Fibroblast of skin of scalp (primary cell): Measurements from ENCODE around the gene GLUD1. TPM values are rescaled to one million over a fixed set of nuclear protein-coding genes. Genes with fewer than 3 reads are reported as not detected.
A peak's percentile ranks its signal among the peaks of the same experiment; 100 is the strongest.
"Not testable (repeated sequence)": the region's sequence is repeated elsewhere in the genome, so short reads cannot be mapped to it uniquely, and the experiment has no call there.

Source experiments
- DNase-seq: peaks from one replicate; pipeline ENCODE4 v3.0.0-alpha.2; 2013
- polyA plus RNA-seq, 2 experiments: library from polyadenylated mRNA; unstranded; fragments of 120-200 nt; gene quantifications; one replicate each; pipeline ENCODE4 v1.2.1, GENCODE V29; 2013; ENCODE audit not compliant: insufficient read length in 2 of 2

GLUD1 gene
- polyA plus RNA-seq (2013, experiment 1 of 2; ENCODE audit: insufficient read length) = 68.7 TPM
- polyA plus RNA-seq (2013, experiment 2 of 2; ENCODE audit: insufficient read length) = 73.0 TPM

DNA sequence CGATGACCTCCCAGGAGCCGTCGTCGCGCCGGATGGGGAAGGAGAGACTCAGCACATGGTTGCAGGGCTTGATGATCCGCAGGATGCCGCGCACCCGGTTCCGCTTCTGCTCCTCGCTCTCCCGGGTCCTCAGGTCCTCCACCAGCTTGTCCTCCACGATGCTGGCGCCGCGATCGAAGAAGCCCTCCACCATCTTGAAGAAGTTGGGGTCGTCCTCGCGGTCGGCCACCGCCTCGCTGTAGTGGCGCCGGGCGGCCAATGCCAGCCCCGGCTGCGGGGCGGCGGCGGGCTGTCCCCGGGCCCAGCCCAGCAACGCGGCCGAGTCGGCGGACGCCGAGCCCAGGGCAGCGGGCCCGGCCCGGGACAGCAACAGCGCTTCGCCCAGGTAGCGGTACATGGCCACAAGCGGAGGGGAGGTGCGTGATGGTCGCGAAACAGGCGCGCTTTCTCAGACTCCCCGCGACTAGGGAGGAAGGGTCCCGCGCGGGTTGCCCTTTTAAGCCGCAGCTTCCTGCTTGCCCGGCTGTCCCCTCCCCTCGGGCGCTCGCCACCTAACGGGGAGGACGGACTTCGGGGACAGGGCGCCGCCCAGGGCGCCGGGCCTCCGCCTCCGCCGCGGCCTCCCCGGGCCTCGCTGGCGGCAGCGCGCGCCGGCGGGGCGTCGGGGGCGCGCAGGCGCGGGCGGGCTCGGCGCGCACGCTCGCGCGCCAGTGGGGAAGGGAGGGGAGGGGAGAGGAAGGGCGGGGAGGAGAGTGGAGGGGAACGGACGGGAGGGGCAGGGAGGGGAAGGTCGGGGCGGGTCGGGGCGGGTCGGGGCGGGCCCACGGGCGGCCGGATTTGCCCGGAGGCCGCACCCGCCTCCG lies at the start of gene GLUD1, which contains the start of gene SHLD2:
Gene GLUD1 (minus strand): TSS at position 471 of the 863 bp plus-strand sequence. CDS start 74 bp downstream, at position 397.
Gene SHLD2 (plus strand): TSS at position 834 of the 863 bp plus-strand sequence. CDS start 56,149 bp downstream, outside the sequence.
- DNase-seq = peak; percentile 94

DNA sequence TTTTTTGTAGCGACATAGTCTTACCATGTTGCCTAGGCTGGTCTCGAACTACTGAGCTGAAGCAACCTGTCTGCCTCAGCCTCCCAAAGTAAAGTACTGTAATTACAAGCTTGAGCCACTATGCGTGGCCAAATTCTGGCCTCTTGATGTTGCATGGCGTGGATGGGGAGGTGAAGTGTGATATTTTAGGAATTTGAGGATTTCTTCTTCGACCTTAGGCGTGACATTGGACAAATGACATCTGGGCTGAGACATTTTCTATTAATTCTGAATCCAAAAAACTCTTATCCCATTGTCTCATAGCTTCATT lies 48.4 kb upstream of the GLUD1 start:
- DNase-seq = not testable (repeated sequence)

DNA sequence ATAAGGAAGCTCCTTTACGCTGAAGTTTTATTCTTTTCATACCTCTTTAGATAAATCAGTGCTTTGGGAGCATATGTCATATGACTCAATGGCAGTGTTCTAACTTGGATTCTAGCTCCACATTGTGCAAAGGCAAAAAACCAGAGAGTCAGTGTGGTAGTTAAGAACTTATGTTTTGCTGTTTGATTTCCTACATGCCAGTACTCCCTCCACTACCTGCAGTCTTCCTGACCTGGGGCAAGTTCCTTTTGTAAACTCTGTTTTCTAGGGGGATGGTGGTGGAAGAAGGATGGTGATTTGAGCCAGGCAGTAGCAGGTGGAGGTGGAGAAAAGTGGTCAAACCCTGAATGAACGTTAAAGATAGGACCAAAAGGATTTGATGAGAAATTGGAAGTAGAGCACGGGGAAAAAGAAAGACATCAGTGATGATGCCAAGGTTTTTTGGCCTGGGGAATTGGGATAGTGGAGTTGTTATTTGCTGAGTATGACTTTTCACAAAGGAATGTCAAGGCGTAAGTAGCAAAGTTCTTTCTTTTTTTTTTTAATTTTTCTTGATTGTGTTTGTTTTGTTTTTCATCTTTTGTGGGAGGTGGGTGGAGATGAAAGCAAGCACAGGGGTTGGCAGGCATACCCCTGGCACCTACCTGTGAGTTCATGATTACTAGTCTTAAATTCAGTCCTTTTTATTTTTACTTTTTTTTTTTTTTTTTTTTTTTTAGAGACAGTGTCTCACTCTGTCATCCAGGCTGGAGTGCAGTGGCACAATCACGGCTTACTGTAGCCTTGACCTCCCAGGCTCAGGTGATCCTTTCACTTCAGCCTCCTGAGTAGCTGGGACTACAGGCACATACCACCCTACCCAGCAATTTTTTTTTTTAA lies 47.8 kb upstream of the GLUD1 start:
- peak; percentile 45 for DNase-seq

DNA sequence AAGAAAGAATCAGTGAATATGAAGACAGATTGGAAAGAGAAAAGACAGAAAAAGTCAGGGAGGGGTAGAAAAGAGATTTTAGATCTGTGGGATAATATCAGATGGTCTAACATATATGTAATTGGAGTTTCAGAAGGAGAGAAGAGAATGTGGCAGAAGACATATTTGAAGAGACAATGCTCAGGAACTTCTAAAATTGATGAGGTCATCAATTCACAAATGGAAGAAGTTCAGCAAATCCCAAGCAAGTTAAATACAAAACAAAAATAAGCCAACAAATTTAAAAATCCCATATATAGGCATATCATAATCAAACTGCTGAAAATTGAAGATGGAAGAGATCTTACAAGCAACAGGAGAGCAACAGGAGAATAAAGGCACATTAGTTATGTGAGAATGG lies 42.8 kb upstream of the GLUD1 start:
- DNase-seq = not testable (repeated sequence)

DNA sequence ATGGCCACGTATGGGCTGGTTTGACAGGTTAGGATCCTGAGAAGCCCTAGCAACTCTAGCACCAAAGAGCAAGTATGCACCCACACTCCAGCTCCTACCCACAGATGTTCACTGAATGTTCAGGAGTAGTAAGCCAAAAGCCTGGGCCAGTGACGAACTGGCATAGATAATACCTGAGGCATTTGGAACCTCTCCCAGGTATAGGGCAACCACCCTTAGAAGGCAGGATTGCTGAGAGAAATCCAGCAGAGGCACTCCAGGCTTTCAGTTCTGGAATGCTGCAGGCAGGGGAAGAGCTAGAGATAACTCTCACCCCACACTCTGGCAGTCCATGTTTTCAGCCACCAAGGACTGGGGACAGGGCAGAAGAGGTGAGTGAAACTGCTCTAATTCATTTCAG lies 39.8 kb upstream of the GLUD1 start:
- DNase-seq = not testable (repeated sequence)

DNA sequence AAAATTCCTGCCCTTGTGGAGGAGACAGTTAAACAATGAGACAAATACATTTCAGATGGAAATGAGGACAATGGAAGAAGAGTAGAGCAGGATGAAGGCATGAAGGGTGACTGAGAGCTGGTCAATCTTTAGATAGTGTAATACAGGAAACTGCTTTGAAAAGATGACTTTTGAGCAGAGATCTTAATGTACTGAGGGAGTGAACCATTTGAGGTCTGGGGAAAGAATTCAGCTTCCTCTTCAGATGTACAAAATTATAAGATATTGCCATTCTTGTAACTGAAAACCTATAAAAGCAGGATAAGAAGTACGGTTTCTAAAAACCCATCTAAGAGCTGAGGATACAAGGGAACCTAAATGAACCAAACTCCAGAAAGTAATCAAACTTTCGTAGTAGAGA lies 39.3 kb upstream of the GLUD1 start:
- DNase-seq = not testable (repeated sequence)

DNA sequence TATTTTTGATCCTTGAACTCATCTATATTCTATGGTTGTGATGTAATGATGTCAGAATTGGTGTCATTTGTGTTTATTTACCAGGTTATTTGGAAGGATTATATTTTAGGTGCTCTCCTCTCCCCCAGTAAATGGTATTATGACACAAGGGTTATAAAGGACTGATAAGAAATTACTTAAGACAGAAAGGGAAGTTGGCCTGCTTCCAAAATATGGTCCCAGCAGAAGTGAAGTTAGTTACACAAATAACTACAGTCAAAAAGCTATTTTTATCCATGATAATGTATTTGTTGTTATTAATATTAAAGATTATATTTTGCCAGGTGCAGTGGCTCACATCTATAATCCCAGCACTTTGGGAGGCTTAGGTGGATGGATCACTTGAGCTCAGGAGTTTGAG lies 37.5 kb upstream of the GLUD1 start:
- not testable (repeated sequence) for DNase-seq

DNA sequence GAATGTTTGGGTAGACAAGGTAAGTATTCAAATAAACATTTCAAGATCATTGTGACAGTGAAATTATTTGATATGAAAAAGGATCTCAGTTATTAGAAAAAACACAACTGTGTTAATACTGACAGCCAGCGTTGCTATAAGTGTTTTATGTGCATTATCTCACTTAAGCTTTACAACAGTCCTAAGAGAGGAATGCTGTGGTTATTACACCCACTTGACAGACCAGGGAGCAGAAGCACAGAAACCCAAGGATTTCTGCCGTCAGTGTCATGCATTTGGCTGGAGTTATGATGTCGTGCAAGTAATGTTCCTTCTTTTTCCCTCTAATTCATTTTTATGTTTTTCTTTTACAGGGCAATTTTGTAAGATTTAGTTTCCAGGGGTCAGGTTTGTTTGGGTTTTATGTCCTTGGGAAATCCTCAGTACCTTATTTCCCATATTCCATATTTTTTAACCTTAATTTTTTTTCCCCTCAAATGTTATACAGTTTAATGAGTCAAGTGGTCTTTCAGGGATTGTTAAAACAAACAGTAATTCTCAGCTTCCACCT lies 33.0 kb upstream of the GLUD1 start:
- DNase-seq = not testable (repeated sequence)

DNA sequence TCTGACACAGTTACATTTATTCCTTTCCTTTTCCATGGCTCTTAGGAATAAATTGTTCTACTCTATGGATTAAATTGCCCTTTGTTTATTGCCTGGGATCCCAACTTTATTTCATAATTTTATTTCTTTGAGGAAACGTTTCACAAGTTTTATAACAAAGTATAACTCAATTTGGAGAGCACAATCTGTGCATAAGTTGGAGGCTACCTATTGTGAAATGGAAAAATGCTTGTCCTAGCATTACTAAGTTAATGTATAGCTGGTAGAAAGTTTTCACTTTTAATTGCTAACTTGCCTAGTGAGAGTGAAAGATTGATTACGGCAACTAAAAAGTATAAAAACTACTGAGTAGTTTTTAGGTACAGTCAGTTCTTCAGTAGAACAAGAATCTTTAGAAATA lies 32.4 kb upstream of the GLUD1 start:
- not testable (repeated sequence) for DNase-seq

DNA sequence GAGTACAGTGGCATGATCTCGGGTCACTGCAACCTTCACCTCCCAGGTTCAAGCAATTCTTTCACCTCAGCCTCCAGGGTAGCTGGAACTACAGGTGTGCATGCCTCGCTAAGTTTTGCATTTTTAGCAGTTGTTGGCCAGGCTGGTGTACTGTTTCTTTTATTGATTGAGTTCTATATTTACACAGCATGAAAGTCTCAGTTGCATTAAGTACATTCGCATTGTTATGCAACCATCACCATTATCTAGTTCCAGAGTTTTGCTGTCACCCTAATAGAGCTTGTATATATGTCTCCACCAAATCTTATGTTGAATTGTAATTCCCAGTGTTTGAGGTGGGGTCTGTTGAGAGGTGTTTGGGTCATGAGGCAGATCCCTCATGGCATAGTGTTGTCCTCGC lies 28.7 kb upstream of the GLUD1 start:
- not testable (repeated sequence) for DNase-seq

DNA sequence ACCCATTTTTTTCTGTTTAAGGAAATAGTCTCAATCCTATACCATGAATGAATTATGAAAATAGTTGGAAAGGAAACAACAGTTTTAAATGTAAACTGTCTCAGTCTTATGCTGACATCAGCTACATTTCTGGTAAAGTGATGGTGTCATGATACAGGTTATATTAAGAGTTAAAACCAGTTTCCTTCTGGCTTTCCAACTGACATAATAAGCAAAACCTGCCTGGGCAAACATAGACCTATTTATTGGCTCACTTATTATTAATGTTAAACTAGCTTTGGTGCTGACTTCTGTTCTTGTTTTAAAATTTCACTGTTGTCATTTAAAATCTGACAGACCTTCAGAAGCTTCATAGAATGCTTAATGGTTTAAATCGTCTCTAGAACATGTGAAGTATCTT lies 24.4 kb upstream of the GLUD1 start:
- DNase-seq = not testable (repeated sequence)

DNA sequence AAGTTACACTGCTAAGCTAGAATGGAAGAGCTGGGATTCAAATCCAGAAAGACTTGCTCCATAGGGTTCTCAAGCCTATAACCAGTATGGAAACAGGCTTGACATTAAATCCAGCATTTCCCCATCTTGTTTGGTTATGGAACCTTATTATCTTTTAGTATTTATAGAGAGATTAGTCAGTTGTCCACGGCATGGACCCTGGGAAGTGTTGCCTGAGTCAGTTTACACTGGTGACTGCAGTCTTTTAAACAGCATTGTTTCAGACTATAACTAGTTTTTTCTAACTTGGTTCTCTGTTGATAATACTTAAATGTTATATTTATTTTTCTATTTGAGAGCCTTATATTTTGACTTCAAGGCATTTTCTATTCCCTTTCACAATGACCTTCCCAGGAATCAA lies 23.5 kb upstream of the GLUD1 start:
- not testable (repeated sequence) for DNase-seq

DNA sequence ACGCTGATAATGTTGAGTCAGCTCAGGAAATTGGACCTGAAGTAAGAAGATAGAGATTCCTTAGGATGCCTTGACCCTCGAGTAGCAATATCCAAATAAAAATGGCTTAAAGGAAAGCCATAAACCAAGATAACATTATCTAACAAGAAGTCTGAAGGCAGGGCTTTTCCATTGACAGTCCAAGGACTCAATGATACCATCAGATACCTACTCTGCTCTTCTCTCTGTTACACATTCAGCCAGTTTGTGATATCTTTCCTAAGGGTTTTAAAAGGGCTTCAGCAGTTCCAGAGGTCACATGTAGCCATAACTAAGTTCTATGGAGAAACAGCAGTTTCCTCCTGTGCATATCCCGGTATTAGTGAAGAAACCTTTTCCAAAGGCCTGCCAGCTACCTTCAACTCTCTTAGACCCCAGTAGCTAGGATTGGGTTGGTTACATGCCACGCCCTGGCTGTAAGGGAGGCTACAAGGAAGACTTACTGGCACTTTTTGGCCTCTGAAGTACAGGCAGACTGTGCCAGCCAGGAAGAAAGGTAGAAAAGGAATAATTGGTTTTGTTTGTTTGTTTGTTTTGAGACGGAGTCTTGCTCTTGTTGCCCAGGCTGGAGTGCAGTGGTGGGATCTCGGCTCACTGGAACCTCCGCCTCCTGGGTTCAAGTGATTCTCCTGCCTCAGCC lies 10.9 kb upstream of the GLUD1 start:
- no peak for DNase-seq

DNA sequence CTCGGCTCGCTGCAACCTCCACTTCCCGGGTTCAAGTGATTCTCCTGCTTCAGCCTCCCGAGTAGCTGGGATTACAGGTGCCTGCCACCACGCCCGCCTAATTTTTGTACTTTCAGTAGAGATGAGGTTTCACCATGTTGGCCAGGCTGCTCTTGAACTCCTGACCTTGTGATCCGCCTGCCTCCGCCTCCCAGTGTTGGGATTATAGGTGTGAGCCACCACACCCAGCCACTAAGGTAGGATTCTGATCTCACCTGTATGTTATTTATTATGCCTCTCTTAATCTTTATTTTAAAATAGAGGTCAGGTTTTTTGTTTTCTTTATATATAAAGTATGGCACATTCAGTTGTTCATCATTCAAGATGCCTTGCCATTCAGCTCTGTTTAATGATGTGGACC lies 10.1 kb upstream of the GLUD1 start:
- DNase-seq = not testable (repeated sequence)

DNA sequence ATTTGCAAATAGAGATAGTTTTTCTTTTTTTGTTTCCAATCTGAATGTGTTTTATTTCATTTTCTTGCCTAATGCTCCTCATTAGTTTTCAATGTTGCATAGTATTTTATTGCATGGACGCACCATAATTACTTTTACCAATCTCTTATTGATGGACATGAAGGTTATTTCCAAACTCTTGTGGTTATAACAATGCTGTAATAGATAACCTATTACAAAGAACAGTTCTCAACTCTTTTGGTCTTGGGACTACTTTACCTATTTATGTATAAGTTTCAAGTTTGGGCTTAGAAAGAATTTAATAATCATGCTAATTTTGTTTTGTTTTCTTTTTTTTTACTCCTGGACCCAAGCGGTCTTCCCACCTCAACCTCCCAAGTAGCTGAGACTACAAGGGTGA lies 7.4 kb upstream of the GLUD1 start:
- DNase-seq = no peak

DNA sequence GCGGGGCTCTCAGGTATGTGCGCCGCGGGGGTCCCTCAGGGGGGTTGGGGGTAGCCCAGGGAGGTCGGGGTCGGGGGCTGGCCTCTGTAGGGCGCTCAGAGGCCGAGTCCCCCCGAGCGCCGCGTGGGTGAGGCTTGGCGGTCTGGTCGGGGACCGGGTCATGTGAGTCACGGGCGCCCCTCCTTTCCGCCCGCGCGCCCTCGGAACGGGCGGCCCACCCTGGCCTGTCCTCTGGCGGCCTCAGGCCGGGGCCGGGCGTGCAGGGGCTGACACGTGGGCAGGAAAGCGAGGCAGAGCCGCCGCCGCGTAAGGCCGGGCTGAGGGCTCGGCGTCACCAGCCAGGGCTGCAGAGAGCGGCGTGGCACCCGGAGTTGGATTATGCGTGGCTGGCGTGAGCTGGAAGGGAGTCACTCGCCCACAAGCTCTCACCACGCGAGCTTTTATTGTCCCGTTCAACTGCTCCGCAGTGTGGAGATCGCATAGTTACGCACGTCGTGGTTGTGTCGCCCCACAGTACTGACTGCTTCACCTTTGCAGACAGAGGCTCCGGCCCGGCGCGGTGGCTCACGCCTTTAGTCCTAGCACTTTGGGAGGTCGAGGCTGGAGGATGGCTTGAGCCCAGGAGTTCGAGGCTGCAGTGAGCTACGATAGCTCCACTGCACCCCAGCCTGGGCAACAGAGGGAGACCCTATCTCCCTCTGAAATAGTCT lies 748 bp upstream of the GLUD1 start:
- peak; percentile 84 for DNase-seq

DNA sequence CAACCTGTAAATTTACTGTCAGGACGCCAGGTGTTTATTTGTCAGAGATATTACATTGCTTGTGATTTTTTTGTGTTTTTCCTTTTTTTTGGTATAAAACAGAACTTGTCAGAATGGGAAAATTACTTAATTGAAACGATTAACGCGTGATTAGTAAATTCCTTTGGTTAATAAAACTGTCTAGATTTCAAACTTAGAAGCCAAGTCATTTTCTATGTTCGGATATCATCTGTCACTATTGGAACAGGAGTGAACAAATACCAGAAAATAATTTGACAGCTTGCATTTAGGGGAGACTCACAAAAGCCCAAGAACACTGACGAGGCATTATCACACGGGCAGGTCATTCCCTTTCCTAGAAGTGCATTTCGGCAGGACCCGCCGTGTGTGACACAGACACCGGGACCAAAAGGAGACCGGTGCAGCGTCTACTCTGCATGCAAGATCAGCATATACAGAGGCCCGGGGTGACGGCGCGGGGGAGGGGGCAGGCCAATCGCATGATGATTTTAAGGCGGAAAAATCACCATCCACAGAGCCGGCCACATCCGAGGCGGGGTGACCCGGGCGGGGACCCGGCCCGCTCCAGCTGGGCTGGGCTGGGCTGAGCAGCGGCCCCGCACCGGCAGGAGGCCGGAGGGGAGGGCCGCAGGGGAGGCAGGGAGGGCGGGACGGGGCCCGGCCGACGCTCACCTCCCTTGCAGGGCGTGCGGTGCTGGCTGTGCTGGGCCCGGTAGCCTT lies 841 bp downstream of the GLUD1 start:
- peak; percentile 36 for DNase-seq

DNA sequence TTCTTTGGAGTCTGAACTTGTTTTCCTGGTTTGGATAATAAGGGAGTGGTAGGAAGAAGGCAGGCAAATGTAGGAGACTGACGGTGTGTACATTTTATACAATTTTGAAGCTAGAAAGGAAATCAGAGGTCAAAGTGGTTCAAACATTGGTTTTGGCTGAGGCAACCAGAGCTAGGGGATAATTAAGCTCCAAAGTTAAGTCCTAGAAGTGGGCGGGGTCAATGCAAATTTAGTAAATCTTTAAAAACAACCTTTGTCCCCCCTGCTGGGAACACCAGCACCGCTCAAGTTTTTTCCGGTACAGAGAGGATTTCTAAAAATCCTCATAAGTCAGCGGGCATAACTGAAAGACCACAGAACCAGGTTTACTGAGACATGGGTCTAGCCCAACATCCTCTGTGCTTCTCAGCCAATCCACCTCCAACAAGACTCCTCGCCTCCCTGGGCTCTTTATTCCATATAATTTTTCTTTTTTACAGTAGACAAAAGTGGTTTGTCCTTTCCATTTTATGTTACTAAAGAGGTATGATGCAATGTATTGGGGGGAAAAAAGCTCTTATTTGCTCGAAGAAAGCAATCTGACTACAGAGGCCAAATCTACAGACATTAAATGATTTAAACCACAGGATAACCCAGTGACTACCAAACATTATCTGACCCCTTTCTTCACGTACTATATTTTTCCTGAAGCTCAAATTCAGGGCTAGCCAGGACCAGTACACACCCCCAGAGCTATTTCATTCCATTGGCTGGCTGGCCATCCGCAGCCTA lies 1.6 kb downstream of the GLUD1 start:
- peak; percentile 18 for DNase-seq

DNA sequence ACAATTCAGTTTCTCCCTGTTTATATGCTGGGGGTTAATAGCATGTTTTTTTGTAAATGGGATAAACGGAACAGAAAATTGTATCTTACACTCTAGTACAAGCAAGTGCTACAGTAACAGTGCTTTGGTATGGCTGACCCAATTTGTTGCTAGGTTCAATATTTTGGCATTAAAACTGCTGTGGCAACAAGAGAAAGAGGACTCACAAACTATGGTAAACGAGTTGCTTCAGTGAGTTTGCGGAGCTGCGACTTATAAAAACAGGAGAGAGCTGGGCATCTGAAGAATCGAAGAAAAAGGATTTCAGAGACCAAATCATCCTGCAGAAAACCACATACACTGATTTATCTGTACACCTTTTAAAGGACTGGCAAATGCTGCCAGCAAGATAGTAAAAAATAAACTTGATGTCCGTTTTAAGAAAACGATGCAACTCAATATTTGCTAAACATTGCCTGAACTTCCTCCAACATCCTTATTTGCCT lies 2.2 kb downstream of the GLUD1 start:
- DNase-seq = peak; percentile 13

DNA sequence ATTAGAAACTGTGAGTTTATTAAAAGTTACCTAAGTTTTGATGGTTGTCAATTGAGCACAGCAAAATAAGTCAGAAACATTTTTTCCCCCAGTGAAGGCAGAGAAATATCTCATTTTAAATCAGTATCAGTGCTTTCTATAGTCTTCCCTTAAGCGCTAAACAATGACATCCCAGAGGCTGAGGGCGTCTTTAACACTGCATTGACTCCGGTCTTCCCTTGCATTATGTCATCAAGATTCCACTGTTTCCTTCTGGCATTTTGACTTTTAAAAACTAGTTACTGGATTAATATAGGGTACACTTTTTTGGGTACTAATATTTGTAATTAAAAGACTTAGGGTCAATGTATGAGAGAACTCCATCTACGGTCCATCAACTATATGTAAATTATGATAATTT lies 3.9 kb downstream of the GLUD1 start:
- no peak for DNase-seq
